Activated CD4-positive, alpha-beta T cell treated with anti-CD3 and anti-CD28 coated beads, Interleukin-2, amount 10 ng/mL, durations not matched to agents 7 days and 5 days (primary cell): ENCODE measurements around the gene ZFR. TPM values are rescaled to one million over a fixed set of nuclear protein-coding genes. Genes with fewer than 3 reads are reported as not detected.
A peak's percentile ranks its signal among the peaks of the same experiment; 100 is the strongest.
"Not testable (repeated sequence)": the region's sequence is repeated elsewhere in the genome, so short reads cannot be mapped to it uniquely, and the experiment has no call there.

Experiments
- CTCF ChIA-PET: fragments of 350-600 bp; sonication (Branson Sonifier 250); formaldehyde crosslinking; loops from one replicate; lab custom pipeline; 2021; ENCODE audit warnings: antibody characterized with exemption; lab: Charles Lee
- POLR2A ChIA-PET: fragments of 350-600 bp; sonication (Branson Sonifier 250); formaldehyde crosslinking; loops from one replicate; lab custom pipeline; 2021; ENCODE audit warnings: antibody characterized with exemption; lab: Charles Lee
- DNase-seq: peaks from one replicate; pipeline ENCODE4 v3.0.0-alpha.2; 2020
- H3K27ac Mint-ChIP-seq: one replicate; pipeline ENCODE4 v1.8.0; 2021; ENCODE audit warnings: mild to moderate bottlenecking, moderate library complexity, mixed read lengths
- H3K27me3 Mint-ChIP-seq: one replicate; pipeline ENCODE4 v1.8.0; 2021; ENCODE audit warnings: mixed read lengths
- H3K36me3 Mint-ChIP-seq: one replicate; pipeline ENCODE4 v1.8.0; 2021; ENCODE audit warnings: low read depth, mixed read lengths
- H3K4me1 Mint-ChIP-seq: one replicate; pipeline ENCODE4 v1.8.0; 2021; ENCODE audit warnings: mixed read lengths
- H3K4me3 Mint-ChIP-seq: one replicate; pipeline ENCODE4 v1.8.0; 2021; ENCODE audit warnings: mild to moderate bottlenecking, moderate library complexity, mixed read lengths
- H3K9me3 Mint-ChIP-seq: one replicate; pipeline ENCODE4 v1.8.0; 2021; ENCODE audit warnings: mixed read lengths
- total RNA-seq, 2 experiments: library from RNA; stranded (reverse); gene quantifications; one replicate each; pipeline ENCODE4 v1.2.3, GENCODE V29; 2021

ZFR gene
- total RNA-seq, 2 experiments from 2014 or later, result 46.6 to 52.1 TPM

- no peak overlapping the region for H3K27ac Mint-ChIP-seq
- no peak for DNase-seq
- peaks cover 3% of the 10 kb centered on the region for H3K9me3 Mint-ChIP-seq
- ChIA-PET POLR2A (no interaction called here), CTCF (interaction anchor here (1.4 kb wide), 1 partner anchor 17 kb away, joined by 4 read pairs; no protein-coding TSS in a partner anchor)
- peaks cover 21% of the 10 kb centered on the region for H3K36me3 Mint-ChIP-seq
- H3K4me1 Mint-ChIP-seq, result peaks cover 28% of the 10 kb centered on the region
- H3K4me3 Mint-ChIP-seq, result peak overlapping the region; percentile 18
- peaks cover 9% of the 10 kb centered on the region for H3K27me3 Mint-ChIP-seq
Observed at GRCh38 chr5:32445831-32446614, 1.5 kb upstream of the ZFR start.

- POLR2A ChIA-PET, result no interaction called here
- peak overlapping the region; percentile 91 for H3K4me3 Mint-ChIP-seq
- H3K27me3 Mint-ChIP-seq, result peaks cover 8% of the 10 kb centered on the region
- peaks cover 21% of the 10 kb centered on the region for H3K36me3 Mint-ChIP-seq
- no peak for DNase-seq
- peaks cover 28% of the 10 kb centered on the region for H3K4me1 Mint-ChIP-seq
- peaks cover 3% of the 10 kb centered on the region for H3K9me3 Mint-ChIP-seq
- CTCF ChIA-PET, result interaction anchor here (0.7 to 1.4 kb wide), 3 partner anchors 9 to 113 kb away, joined by 3 to 4 read pairs (median 3); no protein-coding TSS in a partner anchor
- H3K27ac Mint-ChIP-seq, result no peak overlapping the region
Observed at GRCh38 chr5:32445287-32445758, 783 bp upstream of the ZFR start.

GRCh38 chr5:32443541-32444430 lies 754 bp downstream of the ZFR start:
- H3K9me3 Mint-ChIP-seq, result peaks cover 3% of the 10 kb centered on the region

GRCh38 chr5:32443145-32443540 lies 1.4 kb downstream of the ZFR start:
- Mint-ChIP-seq H3K4me1 (peaks cover 33% of the 10 kb centered on the region), H3K27ac (peak overlapping the region; percentile 93), H3K36me3 (peaks cover 24% of the 10 kb centered on the region), H3K27me3 (peaks cover 3% of the 10 kb centered on the region), H3K4me3 (peak overlapping the region; percentile 89), H3K9me3 (peaks cover 3% of the 10 kb centered on the region)
- CTCF ChIA-PET, result no interaction called here
- no peak for DNase-seq
- POLR2A ChIA-PET, result interaction anchor here (0.6 to 0.7 kb wide), 2 partner anchors 33 to 147 kb away, joined by 3 to 4 read pairs; no protein-coding TSS in a partner anchor

More at GRCh38 chr5:32443541-32444430, 754 bp downstream of the ZFR start:
- Mint-ChIP-seq H3K36me3 (peaks cover 21% of the 10 kb centered on the region), H3K27me3 (peaks cover 3% of the 10 kb centered on the region), H3K4me3 (peak overlapping the region; percentile 91), H3K4me1 (peaks cover 33% of the 10 kb centered on the region), H3K27ac (peak overlapping the region; percentile 96)
- CTCF ChIA-PET, result no interaction called here
- peak; percentile 56 for DNase-seq
- POLR2A ChIA-PET, result interaction anchor here (0.6 kb wide), 1 partner anchor 33 kb away, joined by 4 read pairs; no protein-coding TSS in a partner anchor

GRCh38 chr5:32439086-32439642 lies 5.4 kb downstream of the ZFR start:
- no peak for DNase-seq
- ChIA-PET CTCF (interaction anchor here (0.7 to 1.8 kb wide), 2 partner anchors 151 to 1573 kb away, joined by 3 to 8 read pairs; no protein-coding TSS in a partner anchor), POLR2A (no interaction called here)
- H3K4me1 Mint-ChIP-seq, result peaks cover 36% of the 10 kb centered on the region
- H3K27ac Mint-ChIP-seq, result no peak overlapping the region
- peaks cover 26% of the 10 kb centered on the region for H3K36me3 Mint-ChIP-seq
- no peak overlapping the region for H3K4me3 Mint-ChIP-seq
- no peaks in the 10 kb centered on the region for H3K27me3 Mint-ChIP-seq
- H3K9me3 Mint-ChIP-seq, result no peaks in the 10 kb centered on the region

GRCh38 chr5:32436553-32437242 lies 7.8 kb downstream of the ZFR start:
- Mint-ChIP-seq H3K27ac (no peak overlapping the region), H3K9me3 (no peaks in the 10 kb centered on the region), H3K27me3 (no peaks in the 10 kb centered on the region), H3K4me3 (no peak overlapping the region), H3K36me3 (peaks cover 19% of the 10 kb centered on the region), H3K4me1 (peaks cover 38% of the 10 kb centered on the region)
- POLR2A ChIA-PET, result no interaction called here
- CTCF ChIA-PET, result interaction anchor here (1.0 to 1.2 kb wide), 2 partner anchors 18 to 154 kb away, joined by 3 to 4 read pairs; no protein-coding TSS in a partner anchor
- DNase-seq, result no peak

GRCh38 chr5:32435383-32435782 lies 9.2 kb downstream of the ZFR start:
- CTCF ChIA-PET, result interaction anchor here (1.2 kb wide), 1 partner anchor 19 kb away, joined by 4 read pairs; no protein-coding TSS in a partner anchor
- H3K9me3 Mint-ChIP-seq, result no peaks in the 10 kb centered on the region
- peaks cover 37% of the 10 kb centered on the region for H3K4me1 Mint-ChIP-seq
- H3K4me3 Mint-ChIP-seq, result no peak overlapping the region
- H3K36me3 Mint-ChIP-seq, result peaks cover 14% of the 10 kb centered on the region
- H3K27ac Mint-ChIP-seq, result no peak overlapping the region
- H3K27me3 Mint-ChIP-seq, result no peaks in the 10 kb centered on the region
- no peak for DNase-seq
- POLR2A ChIA-PET, result no interaction called here

GRCh38 chr5:32434221-32434620 lies 10.3 kb downstream of the ZFR start:
- DNase-seq, result no peak
- ChIA-PET POLR2A (no interaction called here), CTCF (interaction anchor here (0.5 kb wide), 1 partner anchor 57 kb away, joined by 3 read pairs; no protein-coding TSS in a partner anchor)
- peaks cover 35% of the 10 kb centered on the region for H3K4me1 Mint-ChIP-seq
- H3K27me3 Mint-ChIP-seq, result no peaks in the 10 kb centered on the region
- no peak overlapping the region for H3K27ac Mint-ChIP-seq
- H3K4me3 Mint-ChIP-seq, result no peak overlapping the region
- H3K9me3 Mint-ChIP-seq, result peaks cover 3% of the 10 kb centered on the region
- peaks cover 22% of the 10 kb centered on the region for H3K36me3 Mint-ChIP-seq

- H3K36me3 Mint-ChIP-seq, result peaks cover 32% of the 10 kb centered on the region
- no peak overlapping the region for H3K4me3 Mint-ChIP-seq
- ChIA-PET CTCF (interaction anchor here (0.6 to 1.1 kb wide), 3 partner anchors 16 to 262 kb away, joined by 3 to 5 read pairs (median 3); no protein-coding TSS in a partner anchor), POLR2A (no interaction called here)
- H3K9me3 Mint-ChIP-seq, result peaks cover 12% of the 10 kb centered on the region
- no peak overlapping the region for H3K27ac Mint-ChIP-seq
- no peaks in the 10 kb centered on the region for H3K27me3 Mint-ChIP-seq
- H3K4me1 Mint-ChIP-seq, result peaks cover 35% of the 10 kb centered on the region
- no peak for DNase-seq
Observed at GRCh38 chr5:32432633-32433032, 11.9 kb downstream of the ZFR start.

GRCh38 chr5:32430825-32431224 lies 13.7 kb downstream of the ZFR start:
- H3K4me3 Mint-ChIP-seq, H3K27me3 Mint-ChIP-seq, POLR2A ChIA-PET, DNase-seq, H3K27ac Mint-ChIP-seq: not testable (repeated sequence)
- Mint-ChIP-seq H3K36me3 (peaks cover 48% of the 10 kb centered on the region), H3K4me1 (peaks cover 35% of the 10 kb centered on the region), H3K9me3 (peaks cover 21% of the 10 kb centered on the region)
- CTCF ChIA-PET, result interaction anchor here (0.7 kb wide), 1 partner anchor 59 kb away, joined by 3 read pairs; no protein-coding TSS in a partner anchor

- H3K4me3 Mint-ChIP-seq, result no peak overlapping the region
- H3K4me1 Mint-ChIP-seq, result peaks cover 26% of the 10 kb centered on the region
- POLR2A ChIA-PET, result no interaction called here
Observed at GRCh38 chr5:32428426-32428825, 16.1 kb downstream of the ZFR start.

More at GRCh38 chr5:32428426-32428825, 16.1 kb downstream of the ZFR start:
- no peak for DNase-seq
- CTCF ChIA-PET, result interaction anchor here (0.6 kb wide), 1 partner anchor 207 kb away, joined by 4 read pairs; no protein-coding TSS in a partner anchor
- H3K9me3 Mint-ChIP-seq, result peaks cover 21% of the 10 kb centered on the region
- H3K27ac Mint-ChIP-seq, result no peak overlapping the region
- no peaks in the 10 kb centered on the region for H3K27me3 Mint-ChIP-seq
- peaks cover 54% of the 10 kb centered on the region for H3K36me3 Mint-ChIP-seq
